Islet of Langerhans (tissue), 1 donor: ENCODE results near the gene GPR107.

Experiments used
- FAIRE-seq: peaks from one replicate; lab custom pipeline; 2011; peaks lifted over from hg19 to GRCh38; lab: Jason Lieb, UNC

Gene GPR107

GRCh38 chr9:130054325-130054786 lies 650 bp downstream of the GPR107 start:
- FAIRE-seq = no peak

- no peak for FAIRE-seq
Observed at GRCh38 chr9:130054820-130055219, 1.1 kb downstream of the GPR107 start.

- FAIRE-seq = no peak
Observed at GRCh38 chr9:130058154-130058553, 4.4 kb downstream of the GPR107 start.

GRCh38 chr9:130058887-130059286 lies 5.2 kb downstream of the GPR107 start:
- no peak for FAIRE-seq

GRCh38 chr9:130060296-130060695 lies 6.6 kb downstream of the GPR107 start:
- FAIRE-seq = no peak

- FAIRE-seq = no peak
Observed at GRCh38 chr9:130062750-130063149, 9.0 kb downstream of the GPR107 start.

- FAIRE-seq = no peak
Observed at GRCh38 chr9:130064621-130065020, 10.9 kb downstream of the GPR107 start.

GRCh38 chr9:130069048-130069447 lies 15.3 kb downstream of the GPR107 start:
- no peak for FAIRE-seq

- no peak for FAIRE-seq
Observed at GRCh38 chr9:130072515-130073235, 19.0 kb downstream of the GPR107 start.

GRCh38 chr9:130073373-130073772 lies 19.7 kb downstream of the GPR107 start:
- FAIRE-seq = no peak

- FAIRE-seq = no peak
Observed at GRCh38 chr9:130078547-130078946, 24.8 kb downstream of the GPR107 start.

GRCh38 chr9:130084337-130084736 lies 30.6 kb downstream of the GPR107 start:
- no peak for FAIRE-seq

- FAIRE-seq = no peak
Observed at GRCh38 chr9:130088051-130088450, 34.3 kb downstream of the GPR107 start.

- no peak for FAIRE-seq
Observed at GRCh38 chr9:130089141-130089540, 35.4 kb downstream of the GPR107 start.

- FAIRE-seq = no peak
Observed at GRCh38 chr9:130090915-130091314, 37.2 kb downstream of the GPR107 start.

GRCh38 chr9:130092910-130093309 lies 39.2 kb downstream of the GPR107 start:
- FAIRE-seq = no peak

- no peak for FAIRE-seq
Observed at GRCh38 chr9:130095872-130096271, 42.2 kb downstream of the GPR107 start.

GRCh38 chr9:130100681-130101080 lies 47.0 kb downstream of the GPR107 start:
- FAIRE-seq = no peak

- no peak for FAIRE-seq
Observed at GRCh38 chr9:130101915-130102314, 48.2 kb downstream of the GPR107 start.

- FAIRE-seq = no peak
Observed at GRCh38 chr9:130104491-130105193, 50.9 kb downstream of the GPR107 start.

GRCh38 chr9:130106860-130107233 lies 53.1 kb downstream of the GPR107 start:
- FAIRE-seq = no peak

GRCh38 chr9:130107234-130107861 lies 53.6 kb downstream of the GPR107 start:
- no peak for FAIRE-seq

GRCh38 chr9:130107955-130108354 lies 54.2 kb downstream of the GPR107 start:
- no peak for FAIRE-seq
